SK-N-SH (cell line): Measurements from ENCODE around the gene IL2RA. TPM values are rescaled to one million over a fixed set of nuclear protein-coding genes. Genes with fewer than 3 reads are reported as not detected.
A peak's percentile ranks its signal among the peaks of the same experiment; 100 is the strongest.

ENCODE experiments used
- CTCF ChIA-PET: fragments of 300-600, 350-600 bp; formaldehyde crosslinking; extraction: SDS; loops from one replicate; lab custom pipeline; 2021; lab: Yijun Ruan, JAX
- POLR2A ChIA-PET: fragments of 350-600 bp; sonication (Branson Sonifier 250); formaldehyde crosslinking; extraction: SDS; loops from one replicate; lab custom pipeline; 2020; ENCODE audit warnings: antibody characterized with exemption, inconsistent platforms; lab: Yijun Ruan, JAX
- DNase-seq: peaks from one replicate; pipeline ENCODE4 v3.0.0; 2012
- H2AFZ ChIP-seq: fragments of 200-600 bp; sonication (generic); 2 replicates; pipeline ENCODE4 v1.8.1; 2016; ENCODE audit warnings: antibody characterized with exemption, mild to moderate bottlenecking, low read depth
- H3F3A ChIP-seq: fragments of 200-600 bp; sonication (generic); replicated peaks from 2 replicates; pipeline ENCODE3; 2016; ENCODE audit warnings: antibody characterized with exemption, mild to moderate bottlenecking; ENCODE audit not compliant: insufficient read depth
- H3K27ac ChIP-seq, 2 experiments: fragments of 200-500 bp in 1 of 2; fragments of 200-600 bp in 1 of 2; sonication (Bioruptor generic) in 1 of 2; sonication (generic), shearing (Covaris generic) in 1 of 2; 2 replicates each; pipeline versions ENCODE4 v1.5.1 to v1.6.1; 2014 to 2016; ENCODE audit warnings: low read depth in 2 of 2, inconsistent platforms in 1 of 2, low read length in 1 of 2, mild to moderate bottlenecking in 1 of 2, mixed read lengths in 1 of 2
- H3K27me3 ChIP-seq: fragments of 200-600 bp; sonication (generic), shearing (Covaris generic); 2 replicates; pipeline ENCODE4 v1.6.1; 2016; ENCODE audit warnings: mixed run types; ENCODE audit not compliant: insufficient read depth
- H3K36me3 ChIP-seq, 2 experiments: fragments of 200-500 bp in 1 of 2; fragments of 200-600 bp in 1 of 2; sonication (Bioruptor generic) in 1 of 2; sonication (generic) in 1 of 2; replicated peaks in 1 of 2; 2 replicates each; pipeline versions ENCODE3 to v1.5.1; 2014 to 2016; ENCODE audit warnings: low read length in 1 of 2, mild to moderate bottlenecking in 1 of 2; ENCODE audit not compliant: insufficient read depth in 2 of 2, control insufficient read depth in 1 of 2
- H3K4me1 ChIP-seq, 2 experiments: fragments of 200-500 bp in 1 of 2; fragments of 200-600 bp in 1 of 2; sonication (Bioruptor generic) in 1 of 2; sonication (generic), shearing (Covaris generic) in 1 of 2; 2 replicates each; pipeline versions ENCODE4 v1.5.1 to v1.6.1; 2014 to 2016; ENCODE audit warnings: low read depth in 1 of 2, low read length in 1 of 2, mixed run types in 1 of 2; ENCODE audit not compliant: insufficient read depth in 2 of 2, control insufficient read depth in 1 of 2
- H3K4me2 ChIP-seq: fragments of 200-600 bp; sonication (generic), shearing (Covaris generic); 2 replicates; pipeline ENCODE4 v1.6.1; 2017; ENCODE audit warnings: mixed run types
- H3K4me3 ChIP-seq, 2 experiments: fragments of 200-500 bp in 1 of 2; fragments of 200-600 bp in 1 of 2; sonication (Bioruptor generic) in 1 of 2; sonication (generic), shearing (Covaris generic) in 1 of 2; 2 replicates each; pipeline versions ENCODE4 v1.5.1 to v1.8.1; 2014 to 2016; ENCODE audit warnings: low read depth in 2 of 2, inconsistent platforms in 1 of 2, low read length in 1 of 2, mild to moderate bottlenecking in 1 of 2, mixed read lengths in 1 of 2, moderate library complexity in 1 of 2
- H3K79me2 ChIP-seq: fragments of 200-600 bp; sonication (generic); 2 replicates; pipeline ENCODE4 v1.8.1; 2017; ENCODE audit warnings: mild to moderate bottlenecking; ENCODE audit not compliant: insufficient read depth
- H3K9ac ChIP-seq: fragments of 200-600 bp; sonication (generic); 2 replicates; pipeline ENCODE4 v1.6.1; 2017; ENCODE audit warnings: mixed run types
- H3K9me2 ChIP-seq: fragments of 200-600 bp; sonication (generic); 2 replicates; pipeline ENCODE4 v1.6.1; 2017; ENCODE audit warnings: mixed run types
- H3K9me3 ChIP-seq: fragments of 200-600 bp; sonication (generic); 2 replicates; pipeline ENCODE4 v1.6.1; 2017; ENCODE audit warnings: mixed run types, mild to moderate bottlenecking, moderate library complexity
- H4K20me1 ChIP-seq: fragments of 200-600 bp; sonication (generic); 2 replicates; pipeline ENCODE4 v1.6.1; 2017; ENCODE audit warnings: mild to moderate bottlenecking, mixed run types; ENCODE audit not compliant: insufficient read depth
- CTCF ChIP-seq: fragments of 200-600 bp; sonication (generic); IDR thresholded peaks from 2 replicates; pipeline ENCODE4 v1.6.1; 2017; ENCODE audit warnings: antibody characterized with exemption, mild to moderate bottlenecking, moderate library complexity
- ELF1 ChIP-seq: IDR thresholded peaks from 2 replicates; pipeline ENCODE4 v1.4.0; 2012
- RAD21 ChIP-seq: IDR thresholded peaks from 2 replicates; pipeline ENCODE4 v1.6.1; 2012; ENCODE audit warnings: mild to moderate bottlenecking, low read length
- RFX5 ChIP-seq: IDR thresholded peaks from 2 replicates; pipeline ENCODE4 v1.6.1; 2012; ENCODE audit warnings: mild to moderate bottlenecking, improper control_type of control experiment, low read length
- SIN3A ChIP-seq: IDR thresholded peaks from 2 replicates; pipeline ENCODE4 v1.6.1; 2012; ENCODE audit warnings: low read depth, mild to moderate bottlenecking, low read length, moderate library complexity, borderline replicate concordance
- SMC3 ChIP-seq: IDR thresholded peaks from 2 replicates; pipeline ENCODE4 v1.6.1; 2012; ENCODE audit warnings: low read depth, low read length, improper control_type of control experiment
- USF1 ChIP-seq: IDR thresholded peaks from 2 replicates; pipeline ENCODE4 v1.4.0; 2012; ENCODE audit warnings: low read depth, borderline replicate concordance
- YY1 ChIP-seq: IDR thresholded peaks from 2 replicates; pipeline ENCODE4 v1.4.0; 2012; ENCODE audit warnings: low read depth, mild to moderate bottlenecking
- WGBS: methylation state at CpG from one replicate; pipeline ENCODE4 v1.1.6; 2017; ENCODE audit warnings: low lambda C conversion rate; 5-methylcytosine and 5-hydroxymethylcytosine counted together
- polyA plus RNA-seq, 3 experiments: library from polyadenylated mRNA; depleted of rRNA; stranded (reverse); fragments of >200 nt; gene quantifications; 2 replicates each; pipeline ENCODE4 v1.2.3, GENCODE V29; 2012

Gene IL2RA
- polyA plus RNA-seq, 1 of the 3 experiments (the other 2 are of a cell fraction), result not detected

GRCh38 chr10:6017781-6018354, 44.3 kb downstream of the IL2RA start:
- no peak for DNase-seq
- peaks cover 5% of the 10 kb centered on the region; the same call in 1 of the 2 replicates for H3K27me3 ChIP-seq
- H3K9me2 ChIP-seq, result no peaks in the 10 kb centered on the region
- WGBS, result 71% methylated on average over 8 of the region's 8 CpGs
- no peak overlapping the region for H3K4me2 ChIP-seq
- no peaks in the 10 kb centered on the region for H3F3A ChIP-seq
- no peaks in the 10 kb centered on the region for H3K9me3 ChIP-seq
- H3K9ac ChIP-seq, result no peak overlapping the region
- no peaks in the 10 kb centered on the region; a peak in 1 of 4 replicates for H3K4me1 ChIP-seq
- H3K36me3 ChIP-seq, result no peaks in the 10 kb centered on the region
- H3K27ac ChIP-seq, result no peak overlapping the region
- POLR2A ChIA-PET, result no interaction called here
- TF ChIP-seq RFX5 (no peak), ELF1 (no peak), CTCF (no peak), RAD21 (no peak), SIN3A (no peak), USF1 (no peak)
- no peaks in the 10 kb centered on the region for H3K79me2 ChIP-seq
- CTCF ChIA-PET, result interaction anchor here (1.4 kb wide), 1 partner anchor 69 kb away, joined by 3 read pairs; no protein-coding TSS in a partner anchor
- H4K20me1 ChIP-seq, result no peaks in the 10 kb centered on the region
- no peak overlapping the region for H2AFZ ChIP-seq
- no peak overlapping the region for H3K4me3 ChIP-seq

GRCh38 chr10:6014241-6014761, 47.9 kb downstream of the IL2RA start:
- Histone ChIP-seq H3K4me3 (peak overlapping the region in 1 of 2 experiments; percentile 40; a peak in 1 of 4 replicates), H2AFZ (peak overlapping the region; percentile 76; the same call in 1 of the 2 replicates), H3K9ac (no peak overlapping the region), H3K4me2 (peak overlapping the region; percentile 40; the same call in 1 of the 2 replicates), H3K27me3 (no peaks in the 10 kb centered on the region; the same call in 1 of the 2 replicates), H3K4me1 (no peaks in the 10 kb centered on the region; a peak in 1 of 4 replicates), H3K27ac (no peak overlapping the region), H4K20me1 (no peaks in the 10 kb centered on the region), H3K9me3 (no peaks in the 10 kb centered on the region), H3K79me2 (no peaks in the 10 kb centered on the region), H3F3A (no peaks in the 10 kb centered on the region), H3K36me3 (no peaks in the 10 kb centered on the region), H3K9me2 (no peaks in the 10 kb centered on the region)
- WGBS, result 51% methylated on average over 6 of the region's 6 CpGs
- TF ChIP-seq CTCF, result peak; percentile 77
- TF ChIP-seq RAD21, result peak; percentile 57
- TF ChIP-seq YY1, result no peak
- peak; percentile 52 for TF ChIP-seq SMC3
- POLR2A ChIA-PET, result no interaction called here
- CTCF ChIA-PET, result interaction anchor here (0.6 to 3.5 kb wide), 17 partner anchors 9 to 515 kb away, joined by 3 to 22 read pairs (median 4); no protein-coding TSS in a partner anchor
- peak; percentile 52 for DNase-seq
